WTC11 (cell line): ENCODE measurements around the gene STX8.

ENCODE experiments used
- CBFB ChIP-seq: sonication (generic); formaldehyde crosslinking; IDR thresholded peaks from 2 replicates; pipeline ENCODE4 v1.8.1; 2022; ENCODE audit warnings: mild to moderate bottlenecking, low read depth, missing genetic modification reagents
- CREB1 ChIP-seq: sonication (generic); formaldehyde crosslinking; IDR thresholded peaks from 2 replicates; pipeline ENCODE4 v1.8.0; 2023; ENCODE audit warnings: mild to moderate bottlenecking, missing genetic modification reagents
- CTCF ChIP-seq: fragments of 200-600 bp; IDR thresholded peaks from 2 replicates; pipeline ENCODE4 v1.8.0; 2022; ENCODE audit warnings: antibody characterized with exemption
- NFYB ChIP-seq: sonication (generic); formaldehyde crosslinking; conservative IDR thresholded peaks from 2 replicates; pipeline ENCODE4 v1.8.0; 2022; ENCODE audit warnings: low read depth, missing genetic modification reagents
- ZNF317 ChIP-seq: sonication (generic); formaldehyde crosslinking; IDR thresholded peaks from 2 replicates; pipeline ENCODE4 v1.8.1; 2023; ENCODE audit warnings: low read depth, mild to moderate bottlenecking, moderate library complexity, missing genetic modification reagents, borderline replicate concordance
- ZNF423 ChIP-seq: fragments of 250-450 bp; sonication (Bioruptor Pico); IDR thresholded peaks from 2 replicates; pipeline ENCODE4 v2.1.2; 2022; ENCODE audit warnings: mild to moderate bottlenecking, moderate library complexity
- TF ChIP-seq, protein P1 (sequence below): sonication (generic); formaldehyde crosslinking; conservative IDR thresholded peaks from 2 replicates; pipeline ENCODE4 v1.8.1; 2023; ENCODE audit warnings: mild to moderate bottlenecking, low read depth, missing genetic modification reagents, moderate library complexity

DNA sequence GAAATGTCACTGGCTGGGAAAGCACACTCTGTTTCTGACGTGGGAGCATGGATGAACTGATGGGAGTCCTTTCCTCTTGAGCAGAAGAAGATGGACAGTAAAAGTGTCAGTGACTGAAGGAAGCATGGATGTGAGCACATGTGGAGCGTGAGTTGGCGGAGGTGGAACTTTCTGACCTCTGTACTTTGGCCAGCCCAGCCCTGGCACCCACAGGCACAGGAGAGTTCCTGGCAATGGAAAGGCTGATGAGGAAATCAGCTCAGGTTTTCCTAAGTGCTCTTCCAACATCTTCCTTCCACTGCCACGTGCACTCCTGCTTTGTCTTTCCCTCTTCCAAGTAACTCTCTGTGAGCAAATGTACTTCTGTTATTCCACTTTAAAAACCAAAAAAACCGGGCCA, 277.5 kb downstream of the STX8 start:
- TF ChIP-seq CTCF (no peak), CBFB (CRISPR knock-in tag) (no peak), CREB1 (CRISPR knock-in tag) (no peak), ZNF423 (CRISPR knock-in tag) (no peak), ZNF317 (CRISPR knock-in tag) (no peak), NFYB (CRISPR knock-in tag) (no peak)
- TF ChIP-seq, protein P1, sequence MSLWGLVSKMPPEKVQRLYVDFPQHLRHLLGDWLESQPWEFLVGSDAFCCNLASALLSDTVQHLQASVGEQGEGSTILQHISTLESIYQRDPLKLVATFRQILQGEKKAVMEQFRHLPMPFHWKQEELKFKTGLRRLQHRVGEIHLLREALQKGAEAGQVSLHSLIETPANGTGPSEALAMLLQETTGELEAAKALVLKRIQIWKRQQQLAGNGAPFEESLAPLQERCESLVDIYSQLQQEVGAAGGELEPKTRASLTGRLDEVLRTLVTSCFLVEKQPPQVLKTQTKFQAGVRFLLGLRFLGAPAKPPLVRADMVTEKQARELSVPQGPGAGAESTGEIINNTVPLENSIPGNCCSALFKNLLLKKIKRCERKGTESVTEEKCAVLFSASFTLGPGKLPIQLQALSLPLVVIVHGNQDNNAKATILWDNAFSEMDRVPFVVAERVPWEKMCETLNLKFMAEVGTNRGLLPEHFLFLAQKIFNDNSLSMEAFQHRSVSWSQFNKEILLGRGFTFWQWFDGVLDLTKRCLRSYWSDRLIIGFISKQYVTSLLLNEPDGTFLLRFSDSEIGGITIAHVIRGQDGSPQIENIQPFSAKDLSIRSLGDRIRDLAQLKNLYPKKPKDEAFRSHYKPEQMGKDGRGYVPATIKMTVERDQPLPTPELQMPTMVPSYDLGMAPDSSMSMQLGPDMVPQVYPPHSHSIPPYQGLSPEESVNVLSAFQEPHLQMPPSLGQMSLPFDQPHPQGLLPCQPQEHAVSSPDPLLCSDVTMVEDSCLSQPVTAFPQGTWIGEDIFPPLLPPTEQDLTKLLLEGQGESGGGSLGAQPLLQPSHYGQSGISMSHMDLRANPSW (CRISPR knock-in tag) = no peak
